Parathyroid adenoma (tissue), 2 donors: ENCODE results near the gene RESP18.

ENCODE experiments used
- H2AFZ ChIP-seq: fragments of 300-600 bp; sonication (generic); one replicate; pipeline ENCODE4 v1.7.0; 2017; ENCODE audit warnings: antibody characterized with exemption, mild to moderate bottlenecking
- H3K27ac ChIP-seq: fragments of 300-600 bp; sonication (generic); one replicate; pipeline ENCODE4 v1.7.0; 2017
- H3K27me3 ChIP-seq: fragments of 300-600 bp; sonication (generic); one replicate; pipeline ENCODE4 v1.7.0; 2017; ENCODE audit warnings: low read length; ENCODE audit not compliant: control insufficient read depth, insufficient read depth
- H3K36me3 ChIP-seq: fragments of 300-600 bp; sonication (generic); one replicate; pipeline ENCODE4 v1.7.0; 2017; ENCODE audit warnings: low read length; ENCODE audit not compliant: control insufficient read depth, insufficient read depth
- H3K4me1 ChIP-seq: fragments of 300-600 bp; sonication (generic); one replicate; pipeline ENCODE4 v1.7.0; 2017; ENCODE audit warnings: control low read depth
- H3K4me2 ChIP-seq: fragments of 300-600 bp; sonication (generic); one replicate; pipeline ENCODE4 v1.7.0; 2017; ENCODE audit warnings: low read length
- H3K4me3 ChIP-seq: fragments of 300-600 bp; sonication (generic); one replicate; pipeline ENCODE4 v1.7.0; 2017; ENCODE audit warnings: low read depth, low read length
- H3K79me2 ChIP-seq: fragments of 300-600 bp; sonication (generic); one replicate; pipeline ENCODE4 v1.7.0; 2017; ENCODE audit warnings: control low read depth
- H3K9ac ChIP-seq: fragments of 300-600 bp; sonication (generic); one replicate; pipeline ENCODE4 v1.7.0; 2017; ENCODE audit warnings: mild to moderate bottlenecking
- H3K9me3 ChIP-seq: fragments of 300-600 bp; sonication (generic); one replicate; pipeline ENCODE4 v1.7.0; 2017; ENCODE audit warnings: low read length; ENCODE audit not compliant: control insufficient read depth
- TF ChIP-seq, protein P1 (sequence below): fragments of 300-600 bp; sonication (generic); IDR thresholded peaks from one replicate; pipeline ENCODE4 v1.7.0; 2017; ENCODE audit warnings: antibody characterized with exemption, mild to moderate bottlenecking
- donor health status: primary hyperparathyroidism.

Gene RESP18

DNA sequence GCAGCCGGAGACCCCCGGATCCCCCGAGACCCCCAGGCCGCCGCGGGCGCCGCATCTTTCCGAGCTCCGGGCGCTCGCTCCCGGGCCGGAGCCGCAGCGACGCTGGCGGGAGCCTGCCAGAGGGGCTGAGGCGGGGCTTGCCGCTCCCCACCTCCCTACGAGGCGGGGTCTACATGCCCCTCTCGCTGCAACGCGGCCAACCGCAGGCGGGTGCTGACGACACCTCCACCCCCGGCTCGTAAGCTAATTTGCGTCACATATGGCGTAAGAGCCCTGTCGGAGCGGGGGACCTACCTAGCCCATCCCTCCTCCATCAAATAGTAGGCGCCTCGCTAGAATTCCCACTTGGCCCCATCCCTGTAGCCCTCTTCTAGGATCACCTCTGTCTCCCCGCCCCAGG, 23.3 kb downstream of the RESP18 start, which contains the start of gene PTPRN:
Gene PTPRN, minus strand, starts transcription at position 124 of the 400 bp plus-strand sequence. Its CDS starts 69 bp downstream, at position 55.
- Histone ChIP-seq H3K4me1 (no peaks in the 10 kb centered on the region), H3K4me3 (no peak within 1 kb of the TSS), H2AFZ (peak within 1 kb of the TSS; percentile 95), H3K9ac (peak within 1 kb of the TSS; percentile 24), H3K79me2 (no peaks in the 10 kb centered on the region), H3K9me3 (no peaks in the 10 kb centered on the region), H3K4me2 (no peak within 1 kb of the TSS), H3K27ac (peak within 1 kb of the TSS; percentile 53), H3K36me3 (no peaks in the 10 kb centered on the region), H3K27me3 (peaks cover 4% of the 10 kb centered on the region)
- TF ChIP-seq, protein P1, sequence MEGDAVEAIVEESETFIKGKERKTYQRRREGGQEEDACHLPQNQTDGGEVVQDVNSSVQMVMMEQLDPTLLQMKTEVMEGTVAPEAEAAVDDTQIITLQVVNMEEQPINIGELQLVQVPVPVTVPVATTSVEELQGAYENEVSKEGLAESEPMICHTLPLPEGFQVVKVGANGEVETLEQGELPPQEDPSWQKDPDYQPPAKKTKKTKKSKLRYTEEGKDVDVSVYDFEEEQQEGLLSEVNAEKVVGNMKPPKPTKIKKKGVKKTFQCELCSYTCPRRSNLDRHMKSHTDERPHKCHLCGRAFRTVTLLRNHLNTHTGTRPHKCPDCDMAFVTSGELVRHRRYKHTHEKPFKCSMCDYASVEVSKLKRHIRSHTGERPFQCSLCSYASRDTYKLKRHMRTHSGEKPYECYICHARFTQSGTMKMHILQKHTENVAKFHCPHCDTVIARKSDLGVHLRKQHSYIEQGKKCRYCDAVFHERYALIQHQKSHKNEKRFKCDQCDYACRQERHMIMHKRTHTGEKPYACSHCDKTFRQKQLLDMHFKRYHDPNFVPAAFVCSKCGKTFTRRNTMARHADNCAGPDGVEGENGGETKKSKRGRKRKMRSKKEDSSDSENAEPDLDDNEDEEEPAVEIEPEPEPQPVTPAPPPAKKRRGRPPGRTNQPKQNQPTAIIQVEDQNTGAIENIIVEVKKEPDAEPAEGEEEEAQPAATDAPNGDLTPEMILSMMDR, result no peak

DNA sequence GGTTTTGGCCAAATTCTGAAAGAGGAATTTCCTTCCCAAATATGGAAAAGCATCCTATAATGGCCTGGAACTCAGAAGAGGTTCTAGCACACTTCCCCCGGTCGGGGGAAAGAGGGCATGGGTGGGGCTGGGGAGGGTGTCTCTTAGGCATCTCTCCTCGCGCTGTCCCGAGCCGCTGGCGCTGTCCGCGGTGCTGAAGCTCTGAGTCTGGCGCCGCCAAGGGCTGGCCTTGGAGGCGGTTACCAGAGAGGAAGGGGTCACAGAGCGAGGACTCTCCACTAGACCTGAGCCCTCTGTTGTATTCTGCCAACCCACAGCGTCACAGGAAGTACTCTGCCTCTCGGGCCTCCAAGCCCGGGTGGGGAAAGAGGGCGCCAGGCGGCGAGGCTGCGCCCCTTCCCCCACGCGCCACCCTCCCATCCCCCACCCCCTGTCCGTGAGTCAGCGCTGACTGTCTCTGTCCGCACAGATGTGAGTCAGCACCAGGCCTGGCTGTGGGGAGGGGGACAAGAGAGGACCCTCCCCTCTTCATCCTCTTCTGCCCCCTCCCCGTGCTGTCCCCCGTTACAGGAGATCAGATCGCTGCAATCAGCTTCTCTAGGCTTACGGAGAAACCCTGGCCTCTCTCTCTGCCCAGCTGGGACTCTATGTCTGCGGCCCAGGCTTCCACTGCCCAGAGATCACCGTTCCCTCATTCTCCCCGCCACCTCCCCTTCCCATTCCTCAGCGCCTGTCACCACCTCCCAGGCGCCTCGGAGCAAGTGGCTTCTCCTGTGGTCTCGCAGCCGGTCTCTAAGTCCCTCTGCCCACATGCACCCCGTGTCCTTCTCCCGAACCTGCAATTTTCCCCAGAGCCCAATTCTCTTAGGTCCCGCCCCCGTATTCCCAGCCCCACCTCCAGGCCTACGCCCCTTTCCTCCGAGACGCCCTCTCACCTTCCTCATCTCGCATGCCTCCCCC, 24.1 kb downstream of the RESP18 start:
- no peaks in the 10 kb centered on the region for H3K4me1 ChIP-seq
- peak overlapping the region; percentile 24 for H3K9ac ChIP-seq
- H3K36me3 ChIP-seq, result no peaks in the 10 kb centered on the region
- H3K4me3 ChIP-seq, result no peak overlapping the region
- TF ChIP-seq, protein P1, result no peak
- peak overlapping the region; percentile 53 for H3K27ac ChIP-seq
- no peak overlapping the region for H3K4me2 ChIP-seq
- H3K27me3 ChIP-seq, result peaks cover 4% of the 10 kb centered on the region
- no peaks in the 10 kb centered on the region for H3K79me2 ChIP-seq
- H2AFZ ChIP-seq, result peak overlapping the region; percentile 95
- no peaks in the 10 kb centered on the region for H3K9me3 ChIP-seq

DNA sequence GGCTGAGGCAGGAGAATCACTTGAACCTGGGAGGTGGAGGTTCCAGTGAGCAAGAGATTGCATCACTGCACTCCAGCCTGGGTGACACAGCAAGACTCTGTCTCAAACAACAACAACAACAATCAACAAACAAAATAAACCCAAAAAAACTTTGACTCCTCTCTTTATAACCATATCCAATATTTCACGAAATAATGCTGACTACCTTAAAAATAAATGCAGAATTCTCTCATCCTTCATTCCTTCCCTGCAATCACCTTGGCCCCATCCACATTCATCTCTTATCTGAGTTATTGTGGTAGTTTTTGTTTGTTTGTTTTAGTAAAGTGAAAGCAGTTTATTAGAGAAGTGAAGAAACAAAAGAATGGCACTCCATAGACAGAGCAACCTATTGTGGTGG, 26.5 kb downstream of the RESP18 start:
- Histone ChIP-seq H3K9me3 (no peaks in the 10 kb centered on the region), H3K9ac (no peak overlapping the region), H3K4me2 (no peak overlapping the region), H3K36me3 (no peaks in the 10 kb centered on the region), H2AFZ (no peak overlapping the region), H3K4me3 (no peak overlapping the region), H3K4me1 (no peaks in the 10 kb centered on the region), H3K27ac (no peak overlapping the region), H3K27me3 (peaks cover 4% of the 10 kb centered on the region), H3K79me2 (no peaks in the 10 kb centered on the region)
- TF ChIP-seq, protein P1, result no peak

DNA sequence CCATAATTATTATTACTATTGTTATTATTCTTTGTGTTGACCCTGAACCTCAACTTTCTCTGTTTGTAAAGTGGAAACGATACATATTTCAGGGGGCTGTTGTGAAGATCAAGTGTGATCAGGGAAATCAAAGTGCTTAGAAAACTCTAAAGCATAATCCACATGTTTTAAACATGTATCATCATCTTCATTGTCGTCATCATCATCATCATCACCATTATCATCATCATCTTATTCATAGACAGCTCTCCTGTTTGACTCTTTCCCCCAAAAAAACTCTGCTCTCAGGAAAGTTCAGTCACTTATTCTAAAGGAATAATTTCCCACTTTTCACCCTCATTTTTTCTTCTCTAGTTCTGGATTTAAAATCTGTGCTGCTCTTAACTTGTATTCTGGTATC, 28.3 kb downstream of the RESP18 start:
- H3K27ac ChIP-seq, result no peak overlapping the region
- no peaks in the 10 kb centered on the region for H3K36me3 ChIP-seq
- H3K79me2 ChIP-seq, result no peaks in the 10 kb centered on the region
- H3K4me3 ChIP-seq, result no peak overlapping the region
- H3K4me2 ChIP-seq, result no peak overlapping the region
- no peaks in the 10 kb centered on the region for H3K4me1 ChIP-seq
- TF ChIP-seq, protein P1, result no peak
- peaks cover 4% of the 10 kb centered on the region for H3K27me3 ChIP-seq
- no peak overlapping the region for H3K9ac ChIP-seq
- no peaks in the 10 kb centered on the region for H3K9me3 ChIP-seq
- H2AFZ ChIP-seq, result no peak overlapping the region
